Measurements from ENCODE around the gene AHDC1.
A peak's percentile ranks its signal among the peaks of the same experiment; 100 is the strongest.

Gene AHDC1

GRCh38 chr1:27487966-27488884 is 115.7 kb downstream of the AHDC1 start:
- peak; percentile 59 for DNase-seq (ENCODE audit: low spot score)

GRCh38 chr1:27485363-27485762 is 118.6 kb downstream of the AHDC1 start:
- DNase-seq (ENCODE audit: low spot score), result no peak
